Measurements from ENCODE around the gene PGLYRP2. TPM values are rescaled to one million over a fixed set of nuclear protein-coding genes. Genes with fewer than 3 reads are reported as not detected.

PGLYRP2 gene
- total RNA-seq, 1 donor from 2014 or later, result 1.6 TPM

- no peak for DNase-seq (ENCODE audit: low spot score)
These were observed 40.1 kb downstream of the PGLYRP2 start for GRCh38 chr19:15439078-15439799.

GRCh38 chr19:15438577-15438976 lies 40.7 kb downstream of the PGLYRP2 start:
- no peak for DNase-seq (ENCODE audit: low spot score)

- no peak for DNase-seq (ENCODE audit: low spot score)
These were observed 41.2 kb downstream of the PGLYRP2 start for GRCh38 chr19:15438124-15438496.

- no peak for DNase-seq (ENCODE audit: low spot score)
These were observed 41.8 kb downstream of the PGLYRP2 start for GRCh38 chr19:15437355-15438123.

GRCh38 chr19:15436826-15437110 lies 42.5 kb downstream of the PGLYRP2 start:
- DNase-seq (ENCODE audit: low spot score), result no peak

- no peak for DNase-seq (ENCODE audit: low spot score)
These were observed 43.1 kb downstream of the PGLYRP2 start for GRCh38 chr19:15436012-15436825.

- no peak for DNase-seq (ENCODE audit: low spot score)
These were observed 45.7 kb downstream of the PGLYRP2 start for GRCh38 chr19:15433519-15434069.

- peak; percentile 93 for DNase-seq (ENCODE audit: low spot score)
These were observed 46.4 kb downstream of the PGLYRP2 start for GRCh38 chr19:15432629-15433518.

- no peak for DNase-seq (ENCODE audit: low spot score)
These were observed 47.2 kb downstream of the PGLYRP2 start for GRCh38 chr19:15432018-15432494.

GRCh38 chr19:15431396-15432017 lies 47.8 kb downstream of the PGLYRP2 start:
- no peak for DNase-seq (ENCODE audit: low spot score)

GRCh38 chr19:15430526-15431120 lies 48.7 kb downstream of the PGLYRP2 start:
- no peak for DNase-seq (ENCODE audit: low spot score)

- DNase-seq (ENCODE audit: low spot score), result no peak
These were observed 49.4 kb downstream of the PGLYRP2 start for GRCh38 chr19:15429825-15430467.

GRCh38 chr19:15428956-15429824 lies 50.1 kb downstream of the PGLYRP2 start:
- DNase-seq (ENCODE audit: low spot score), result no peak

GRCh38 chr19:15427991-15428471 lies 51.3 kb downstream of the PGLYRP2 start:
- no peak for DNase-seq (ENCODE audit: low spot score)

GRCh38 chr19:15427350-15427700 lies 52.0 kb downstream of the PGLYRP2 start:
- DNase-seq (ENCODE audit: low spot score), result no peak

GRCh38 chr19:15426485-15427349 lies 52.6 kb downstream of the PGLYRP2 start:
- DNase-seq (ENCODE audit: low spot score), result no peak

- no peak for DNase-seq (ENCODE audit: low spot score)
These were observed 53.9 kb downstream of the PGLYRP2 start for GRCh38 chr19:15425321-15425950.

All from mucosa of gallbladder (tissue), 1 donor.